ENCODE data around the gene C1QL1. TPM values are rescaled to one million over a fixed set of nuclear protein-coding genes. Genes with fewer than 3 reads are reported as not detected.

The C1QL1 gene
- polyA plus RNA-seq, 1 donor from 2014 or later = 0.19 TPM

DNA sequence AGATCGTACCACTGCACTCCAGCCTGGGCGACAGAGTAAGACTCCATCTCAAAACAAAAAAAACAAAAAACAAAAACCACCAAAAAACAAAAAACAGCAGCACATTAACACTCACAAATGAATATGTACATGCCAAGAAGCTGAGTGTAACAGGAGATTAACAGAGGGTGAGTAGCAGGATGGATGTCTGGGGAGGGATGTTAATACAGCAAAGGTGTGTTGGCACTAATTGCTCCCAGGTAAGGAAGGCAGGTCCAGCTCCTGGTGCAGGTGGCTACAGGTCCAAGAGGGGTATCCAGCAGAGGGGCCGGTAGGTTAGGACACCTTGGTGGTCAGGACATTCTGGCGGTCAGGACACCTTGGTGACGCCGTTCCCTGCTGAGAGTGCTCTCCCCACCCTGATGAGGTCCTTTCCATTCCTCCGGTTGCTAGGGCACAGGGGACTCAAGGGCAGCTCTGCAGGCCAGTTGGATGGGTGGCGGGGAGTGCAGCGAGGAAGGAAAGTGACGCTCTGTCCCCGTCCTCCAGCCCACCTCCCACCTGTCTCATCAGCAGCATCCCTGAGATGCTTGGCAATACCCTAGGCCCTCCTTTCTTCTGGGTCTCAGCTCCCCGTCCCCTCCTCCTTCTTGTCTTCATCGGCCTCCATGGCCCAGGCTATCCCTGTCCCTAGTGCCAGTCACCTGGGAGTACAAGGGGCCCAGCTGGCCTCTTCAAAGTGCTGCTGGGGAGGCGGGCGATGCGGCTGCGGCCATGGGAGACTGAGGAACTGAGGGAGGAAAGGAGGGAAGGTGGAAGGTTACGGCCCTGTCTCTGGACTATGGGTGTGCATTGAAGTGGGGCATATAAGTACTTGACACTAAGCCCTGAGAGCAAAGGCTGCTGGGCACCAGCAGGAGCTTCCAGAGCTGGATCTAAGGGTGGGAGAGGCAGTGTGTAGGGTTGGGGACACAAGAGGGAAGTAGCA is 42.1 kb downstream of the C1QL1 start:
- Histone ChIP-seq H3K9me3 (ENCODE audit: low read length) (no peaks in the 10 kb centered on the region), H2AFZ (ENCODE audit: low read depth, low read length) (no peak overlapping the region), H3K27ac (ENCODE audit: low read length) (no peak overlapping the region), H3K4me2 (ENCODE audit: low read length) (no peak overlapping the region), H3K9ac (ENCODE audit: low read length) (no peak overlapping the region), H4K20me1 (ENCODE audit: insufficient read depth) (no peaks in the 10 kb centered on the region), H3K79me2 (replicated peaks; ENCODE audit: insufficient read depth, low read length) (no peaks in the 10 kb centered on the region), H3K4me3 (ENCODE audit: low read length) (no peak overlapping the region), H3K36me3 (ENCODE audit: insufficient read depth, low read length) (no peaks in the 10 kb centered on the region), H3F3A (ENCODE audit: insufficient read depth, low read length, poor library complexity, severe bottlenecking) (no peaks in the 10 kb centered on the region), H3K27me3 (ENCODE audit: insufficient read depth, low read depth, low read length) (no peaks in the 10 kb centered on the region), H3K9me2 (ENCODE audit: insufficient read depth, low read length) (no peaks in the 10 kb centered on the region)
- TF ChIP-seq POLR2AphosphoS5 (IDR thresholded peaks at IDR 0.05) = no peak
- no peak for TF ChIP-seq MXI1 (conservative IDR thresholded peaks at IDR 0.05; ENCODE audit: poor library complexity, severe bottlenecking)
- TF ChIP-seq EZH2 (IDR thresholded peaks at IDR 0.05; ENCODE audit: borderline replicate concordance, insufficient read depth, low read length, poor library complexity, severe bottlenecking) = no peak
- TF ChIP-seq, protein P1, sequence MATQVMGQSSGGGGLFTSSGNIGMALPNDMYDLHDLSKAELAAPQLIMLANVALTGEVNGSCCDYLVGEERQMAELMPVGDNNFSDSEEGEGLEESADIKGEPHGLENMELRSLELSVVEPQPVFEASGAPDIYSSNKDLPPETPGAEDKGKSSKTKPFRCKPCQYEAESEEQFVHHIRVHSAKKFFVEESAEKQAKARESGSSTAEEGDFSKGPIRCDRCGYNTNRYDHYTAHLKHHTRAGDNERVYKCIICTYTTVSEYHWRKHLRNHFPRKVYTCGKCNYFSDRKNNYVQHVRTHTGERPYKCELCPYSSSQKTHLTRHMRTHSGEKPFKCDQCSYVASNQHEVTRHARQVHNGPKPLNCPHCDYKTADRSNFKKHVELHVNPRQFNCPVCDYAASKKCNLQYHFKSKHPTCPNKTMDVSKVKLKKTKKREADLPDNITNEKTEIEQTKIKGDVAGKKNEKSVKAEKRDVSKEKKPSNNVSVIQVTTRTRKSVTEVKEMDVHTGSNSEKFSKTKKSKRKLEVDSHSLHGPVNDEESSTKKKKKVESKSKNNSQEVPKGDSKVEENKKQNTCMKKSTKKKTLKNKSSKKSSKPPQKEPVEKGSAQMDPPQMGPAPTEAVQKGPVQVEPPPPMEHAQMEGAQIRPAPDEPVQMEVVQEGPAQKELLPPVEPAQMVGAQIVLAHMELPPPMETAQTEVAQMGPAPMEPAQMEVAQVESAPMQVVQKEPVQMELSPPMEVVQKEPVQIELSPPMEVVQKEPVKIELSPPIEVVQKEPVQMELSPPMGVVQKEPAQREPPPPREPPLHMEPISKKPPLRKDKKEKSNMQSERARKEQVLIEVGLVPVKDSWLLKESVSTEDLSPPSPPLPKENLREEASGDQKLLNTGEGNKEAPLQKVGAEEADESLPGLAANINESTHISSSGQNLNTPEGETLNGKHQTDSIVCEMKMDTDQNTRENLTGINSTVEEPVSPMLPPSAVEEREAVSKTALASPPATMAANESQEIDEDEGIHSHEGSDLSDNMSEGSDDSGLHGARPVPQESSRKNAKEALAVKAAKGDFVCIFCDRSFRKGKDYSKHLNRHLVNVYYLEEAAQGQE (IDR thresholded peaks at IDR 0.05; ENCODE audit: borderline replicate concordance) = no peak
- TF ChIP-seq SMC3 (conservative IDR thresholded peaks at IDR 0.05; ENCODE audit: poor library complexity) = no peak
- no peak for TF ChIP-seq RAD21 (conservative IDR thresholded peaks at IDR 0.05)
- TF ChIP-seq TAF1 (IDR thresholded peaks at IDR 0.05; ENCODE audit: low read depth) = no peak
- TF ChIP-seq EP300 (conservative IDR thresholded peaks at IDR 0.05; ENCODE audit: poor library complexity, severe bottlenecking) = no peak
- TF ChIP-seq, protein P2, sequence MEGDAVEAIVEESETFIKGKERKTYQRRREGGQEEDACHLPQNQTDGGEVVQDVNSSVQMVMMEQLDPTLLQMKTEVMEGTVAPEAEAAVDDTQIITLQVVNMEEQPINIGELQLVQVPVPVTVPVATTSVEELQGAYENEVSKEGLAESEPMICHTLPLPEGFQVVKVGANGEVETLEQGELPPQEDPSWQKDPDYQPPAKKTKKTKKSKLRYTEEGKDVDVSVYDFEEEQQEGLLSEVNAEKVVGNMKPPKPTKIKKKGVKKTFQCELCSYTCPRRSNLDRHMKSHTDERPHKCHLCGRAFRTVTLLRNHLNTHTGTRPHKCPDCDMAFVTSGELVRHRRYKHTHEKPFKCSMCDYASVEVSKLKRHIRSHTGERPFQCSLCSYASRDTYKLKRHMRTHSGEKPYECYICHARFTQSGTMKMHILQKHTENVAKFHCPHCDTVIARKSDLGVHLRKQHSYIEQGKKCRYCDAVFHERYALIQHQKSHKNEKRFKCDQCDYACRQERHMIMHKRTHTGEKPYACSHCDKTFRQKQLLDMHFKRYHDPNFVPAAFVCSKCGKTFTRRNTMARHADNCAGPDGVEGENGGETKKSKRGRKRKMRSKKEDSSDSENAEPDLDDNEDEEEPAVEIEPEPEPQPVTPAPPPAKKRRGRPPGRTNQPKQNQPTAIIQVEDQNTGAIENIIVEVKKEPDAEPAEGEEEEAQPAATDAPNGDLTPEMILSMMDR (IDR thresholded peaks at IDR 0.05; ENCODE audit: poor library complexity, severe bottlenecking) = no peak

GRCh38 chr17:44924107-44924544 is 44.0 kb downstream of the C1QL1 start:
- no peak overlapping the region for H3K27ac ChIP-seq (ENCODE audit: low read length)

More at GRCh38 chr17:44924107-44924544, 44.0 kb downstream of the C1QL1 start:
- Histone ChIP-seq H3K36me3 (ENCODE audit: insufficient read depth, low read length) (no peaks in the 10 kb centered on the region), H3F3A (ENCODE audit: insufficient read depth, low read length, poor library complexity, severe bottlenecking) (no peaks in the 10 kb centered on the region), H3K9me3 (ENCODE audit: low read length) (no peaks in the 10 kb centered on the region), H3K4me2 (ENCODE audit: low read length) (no peak overlapping the region), H4K20me1 (ENCODE audit: insufficient read depth) (no peaks in the 10 kb centered on the region), H3K27me3 (ENCODE audit: insufficient read depth, low read depth, low read length) (no peaks in the 10 kb centered on the region), H2AFZ (ENCODE audit: low read depth, low read length) (no peak overlapping the region), H3K4me3 (ENCODE audit: low read length) (no peak overlapping the region), H3K9ac (ENCODE audit: low read length) (no peak overlapping the region), H3K79me2 (replicated peaks; ENCODE audit: insufficient read depth, low read length) (no peaks in the 10 kb centered on the region), H3K9me2 (ENCODE audit: insufficient read depth, low read length) (no peaks in the 10 kb centered on the region)
- TF ChIP-seq, protein P1 (IDR thresholded peaks at IDR 0.05; ENCODE audit: borderline replicate concordance) = no peak
- no peak for TF ChIP-seq SMC3 (conservative IDR thresholded peaks at IDR 0.05; ENCODE audit: poor library complexity)
- no peak for TF ChIP-seq RAD21 (conservative IDR thresholded peaks at IDR 0.05)
- TF ChIP-seq MXI1 (conservative IDR thresholded peaks at IDR 0.05; ENCODE audit: poor library complexity, severe bottlenecking) = no peak
- TF ChIP-seq EP300 (conservative IDR thresholded peaks at IDR 0.05; ENCODE audit: poor library complexity, severe bottlenecking) = no peak
- TF ChIP-seq TAF1 (IDR thresholded peaks at IDR 0.05; ENCODE audit: low read depth) = no peak
- TF ChIP-seq, protein P2 (IDR thresholded peaks at IDR 0.05; ENCODE audit: poor library complexity, severe bottlenecking) = no peak

All from neural cell (in vitro differentiated cells).